Upper lobe of right lung (tissue), 1 donor: ENCODE data around the gene FALEC. TPM values are rescaled to one million over a fixed set of nuclear protein-coding genes. Genes with fewer than 3 reads are reported as not detected.

Experiments
- ATAC-seq: fragments of 200-7000 bp; cut with Tn5 transposase; one replicate; pipeline ENCODE4 v1.9.1; 2020; ENCODE audit warnings: mild to moderate bottlenecking, moderate library complexity
- DNase-seq: peaks from one replicate; pipeline ENCODE4 v3.0.0-alpha.2; 2020
- H3K27ac ChIP-seq: fragments of 200-600 bp; one replicate; pipeline ENCODE4 v1.8.0; 2022
- H3K27me3 ChIP-seq: fragments of 200-600 bp; one replicate; pipeline ENCODE4 v1.8.0; 2022; ENCODE audit warnings: mild to moderate bottlenecking
- H3K36me3 ChIP-seq: fragments of 200-600 bp; one replicate; pipeline ENCODE4 v1.8.0; 2022
- H3K4me1 ChIP-seq: fragments of 200-600 bp; one replicate; pipeline ENCODE4 v1.8.0; 2022
- H3K4me3 ChIP-seq: fragments of 200-600 bp; one replicate; pipeline ENCODE4 v1.8.0; 2022; ENCODE audit warnings: mild to moderate bottlenecking
- H3K9me3 ChIP-seq: fragments of 200-600 bp; one replicate; pipeline ENCODE4 v1.8.0; 2022
- intact Hi-C: fragments of 100-400 bp; cut with DNase I; formaldehyde crosslinking; loops from one replicate; pipeline ENCODE4 v1.11.0; 2022
- total RNA-seq: library from RNA; stranded (reverse); fragmentation: NEBNext Ultra II Directional; extraction: Animal tissue kit (Norgen Biotek cat#: 25700); gene quantifications from one replicate; pipeline ENCODE4 v1.2.1, GENCODE V29; 2021
- TF ChIP-seq, protein P1 (sequence below): fragments of 200-600 bp; IDR thresholded peaks from one replicate; pipeline ENCODE4 v1.8.0; 2022; ENCODE audit warnings: antibody characterized with exemption
- donor health status: DM: no; HTN: yes; CAD: no; lungs with severe emphysema.

FALEC gene
- total RNA-seq, 1 donor from 2014 or later: 1.0 TPM

DNA sequence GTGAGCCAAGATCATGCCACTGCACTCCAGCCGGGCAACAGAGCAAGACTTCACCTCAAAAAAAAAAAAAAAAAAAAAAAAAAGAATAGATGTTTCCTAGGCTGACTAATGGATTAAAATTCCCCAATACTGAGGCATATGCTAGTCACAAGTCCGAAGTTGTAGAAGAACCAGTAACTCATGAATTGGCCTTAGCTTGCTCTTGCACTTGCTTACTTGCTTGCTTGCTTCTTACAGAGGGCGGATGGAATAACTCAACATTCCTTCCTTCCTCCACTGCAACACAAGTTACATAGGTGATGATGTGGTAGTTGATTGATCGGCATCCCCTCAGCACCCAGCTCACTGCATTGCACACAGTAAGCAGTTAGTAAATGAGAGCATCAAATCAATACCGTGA is 31.1 kb upstream of the FALEC start:
- H3K4me1 ChIP-seq: peaks cover 8% of the 10 kb centered on the region
- ATAC-seq (no peak), DNase-seq (no peak)
- H3K4me3 ChIP-seq: no peak overlapping the region
- intact Hi-C loops: no loop called here
- H3K9me3 ChIP-seq: no peaks in the 10 kb centered on the region
- TF ChIP-seq, protein P1, sequence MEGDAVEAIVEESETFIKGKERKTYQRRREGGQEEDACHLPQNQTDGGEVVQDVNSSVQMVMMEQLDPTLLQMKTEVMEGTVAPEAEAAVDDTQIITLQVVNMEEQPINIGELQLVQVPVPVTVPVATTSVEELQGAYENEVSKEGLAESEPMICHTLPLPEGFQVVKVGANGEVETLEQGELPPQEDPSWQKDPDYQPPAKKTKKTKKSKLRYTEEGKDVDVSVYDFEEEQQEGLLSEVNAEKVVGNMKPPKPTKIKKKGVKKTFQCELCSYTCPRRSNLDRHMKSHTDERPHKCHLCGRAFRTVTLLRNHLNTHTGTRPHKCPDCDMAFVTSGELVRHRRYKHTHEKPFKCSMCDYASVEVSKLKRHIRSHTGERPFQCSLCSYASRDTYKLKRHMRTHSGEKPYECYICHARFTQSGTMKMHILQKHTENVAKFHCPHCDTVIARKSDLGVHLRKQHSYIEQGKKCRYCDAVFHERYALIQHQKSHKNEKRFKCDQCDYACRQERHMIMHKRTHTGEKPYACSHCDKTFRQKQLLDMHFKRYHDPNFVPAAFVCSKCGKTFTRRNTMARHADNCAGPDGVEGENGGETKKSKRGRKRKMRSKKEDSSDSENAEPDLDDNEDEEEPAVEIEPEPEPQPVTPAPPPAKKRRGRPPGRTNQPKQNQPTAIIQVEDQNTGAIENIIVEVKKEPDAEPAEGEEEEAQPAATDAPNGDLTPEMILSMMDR: no peak
- H3K27ac ChIP-seq: no peak overlapping the region
- H3K27me3 ChIP-seq: no peaks in the 10 kb centered on the region
- no peaks in the 10 kb centered on the region for H3K36me3 ChIP-seq

DNA sequence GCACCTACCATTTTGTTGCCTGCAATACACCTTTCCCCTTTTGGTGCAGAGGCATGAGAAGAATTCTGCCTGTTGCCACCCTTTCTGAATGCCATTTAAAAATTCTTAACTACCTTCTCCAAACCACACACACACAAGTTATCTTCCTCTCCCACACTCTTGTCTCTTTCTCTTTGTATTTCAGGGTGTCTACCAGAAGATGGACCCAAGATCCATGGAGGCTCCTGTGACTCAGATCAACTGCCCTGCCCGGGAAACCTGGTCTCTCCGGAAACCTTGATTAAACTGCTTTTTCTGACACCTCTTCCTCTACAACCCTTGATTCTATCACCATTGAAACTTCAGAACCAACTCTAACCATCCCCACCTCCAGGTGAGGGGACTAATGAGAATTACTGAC is 30.7 kb upstream of the FALEC start:
- Histone ChIP-seq H3K4me1 (peaks cover 8% of the 10 kb centered on the region), H3K27me3 (no peaks in the 10 kb centered on the region), H3K36me3 (no peaks in the 10 kb centered on the region), H3K4me3 (no peak overlapping the region), H3K9me3 (no peaks in the 10 kb centered on the region), H3K27ac (no peak overlapping the region)
- no peak for DNase-seq
- TF ChIP-seq, protein P1: no peak
- intact Hi-C loops: no loop called here
- ATAC-seq: no peak

DNA sequence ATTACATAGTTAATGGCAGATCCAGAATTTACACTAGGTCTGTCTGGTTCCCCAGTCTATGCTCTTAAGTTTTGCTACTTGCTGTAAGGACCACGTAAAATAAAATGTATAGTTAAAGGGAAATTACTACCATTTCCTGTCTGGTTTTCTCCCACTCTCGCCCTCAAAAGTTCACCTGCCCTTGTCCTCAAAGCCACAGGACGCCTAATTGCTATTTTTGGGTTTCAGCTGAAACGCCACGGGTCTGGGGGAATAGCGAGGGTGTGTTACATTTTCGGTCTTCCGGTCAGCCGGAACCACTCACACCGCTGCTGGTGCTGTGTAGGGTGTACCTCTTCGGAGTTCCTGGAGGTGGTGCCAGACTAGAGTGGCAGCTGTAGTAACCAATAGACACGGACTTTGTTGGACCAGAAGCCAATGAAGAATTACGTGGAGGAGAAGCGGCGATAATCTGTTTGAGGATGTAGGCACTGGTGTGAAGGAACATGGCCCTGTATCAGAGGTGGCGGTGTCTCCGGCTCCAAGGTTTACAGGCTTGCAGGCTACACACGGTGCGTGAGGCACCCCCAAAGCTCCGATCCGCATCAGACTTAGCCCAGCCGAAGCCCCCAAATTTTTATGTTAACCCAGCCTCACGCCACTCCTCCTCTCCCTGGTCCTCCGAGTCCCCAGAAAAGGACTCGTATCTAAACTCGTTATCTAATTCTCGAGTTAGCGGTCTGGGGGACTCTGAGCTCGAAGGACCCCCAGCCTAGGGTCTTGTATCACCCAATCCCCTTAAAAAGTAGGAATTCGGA is 28.4 kb upstream of the FALEC start, which contains the start of gene TARS2:
TARS2 (plus strand) TSS at position 454 of the 797 bp plus-strand sequence; CDS start at position 486, 32 bp downstream.
- Histone ChIP-seq H3K4me3 (peak within 1 kb of the TSS; percentile 96), H3K27me3 (no peaks in the 10 kb centered on the region), H3K36me3 (peaks cover 20% of the 10 kb centered on the region), H3K4me1 (peaks cover 8% of the 10 kb centered on the region), H3K9me3 (no peaks in the 10 kb centered on the region), H3K27ac (peak within 1 kb of the TSS; percentile 86)
- TF ChIP-seq, protein P1: peak; percentile 31
- ATAC-seq (peak; percentile 100), DNase-seq (peak; percentile 90)
- intact Hi-C loops: no loop called here

DNA sequence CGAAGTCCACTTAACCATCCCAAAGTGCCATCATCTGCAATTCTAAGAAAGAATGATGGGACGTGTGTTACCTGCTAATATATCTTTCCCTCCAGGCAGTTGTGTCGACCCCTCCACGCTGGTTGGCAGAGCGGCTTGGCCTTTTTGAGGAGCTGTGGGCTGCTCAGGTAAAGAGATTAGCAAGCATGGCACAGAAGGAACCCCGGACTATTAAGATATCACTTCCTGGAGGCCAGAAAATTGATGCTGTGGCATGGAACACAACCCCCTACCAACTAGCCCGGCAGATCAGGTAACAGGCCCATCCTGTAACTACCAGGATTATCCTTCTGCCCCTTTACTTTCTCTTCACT is 27.8 kb upstream of the FALEC start:
- TF ChIP-seq, protein P1: no peak
- H3K9me3 ChIP-seq: no peaks in the 10 kb centered on the region
- H3K27me3 ChIP-seq: no peaks in the 10 kb centered on the region
- no peak for ATAC-seq
- H3K4me3 ChIP-seq: peak overlapping the region; percentile 96
- H3K27ac ChIP-seq: peak overlapping the region; percentile 86
- no peak for DNase-seq
- peaks cover 22% of the 10 kb centered on the region for H3K36me3 ChIP-seq
- intact Hi-C loops: no loop called here
- peaks cover 8% of the 10 kb centered on the region for H3K4me1 ChIP-seq

DNA sequence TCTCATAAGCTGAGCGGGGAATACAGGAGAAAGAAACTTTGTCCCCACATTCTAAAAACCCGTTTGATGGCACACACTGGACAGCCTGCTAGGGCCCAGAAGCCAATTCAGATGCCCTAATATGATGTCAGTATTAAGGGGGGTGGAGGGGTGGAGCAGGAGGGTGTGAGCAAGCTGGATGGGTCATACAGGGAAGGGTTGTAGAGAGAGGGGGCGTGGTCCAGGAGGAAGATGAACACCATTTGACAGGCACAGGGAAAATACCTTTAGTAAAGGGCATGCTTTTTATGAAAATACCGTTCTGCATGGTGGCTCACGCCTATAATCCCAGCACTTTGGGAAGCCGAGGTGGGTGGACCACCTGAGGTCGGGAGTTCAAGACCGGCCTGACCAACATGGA is 22.4 kb upstream of the FALEC start:
- H3K9me3 ChIP-seq: no peaks in the 10 kb centered on the region
- no peak for ATAC-seq
- peaks cover 59% of the 10 kb centered on the region for H3K36me3 ChIP-seq
- TF ChIP-seq, protein P1: no peak
- H3K27me3 ChIP-seq: no peaks in the 10 kb centered on the region
- DNase-seq: no peak
- H3K4me1 ChIP-seq: peaks cover 2% of the 10 kb centered on the region
- no peak overlapping the region for H3K27ac ChIP-seq
- H3K4me3 ChIP-seq: no peak overlapping the region
- intact Hi-C loops: no loop called here
